Retinal pigment epithelial cell (primary cell): ENCODE data around the gene KCNMB2.

ENCODE experiments used
- DNase-seq: peaks from one replicate; pipeline ENCODE4 v3.0.0-alpha.2; 2010; ENCODE audit warnings: low read depth
- H3K4me3 ChIP-seq: 2 replicates; pipeline ENCODE4 v1.5.1; 2011; ENCODE audit warnings: mild to moderate bottlenecking, low read length, control low read depth, moderate library complexity
- CTCF ChIP-seq: conservative IDR thresholded peaks from 2 replicates; pipeline ENCODE4 v1.5.1; 2011; ENCODE audit warnings: low read depth, low read length, control low read depth, inconsistent platforms

KCNMB2 gene

GRCh38 chr3:178835033-178835432 lies 298.8 kb downstream of the KCNMB2 start:
- no peak for TF ChIP-seq CTCF

GRCh38 chr3:178837512-178837911 lies 301.3 kb downstream of the KCNMB2 start:
- TF ChIP-seq CTCF: no peak

More at GRCh38 chr3:178835033-178835432, 298.8 kb downstream of the KCNMB2 start:
- no peak for DNase-seq
- H3K4me3 ChIP-seq: no peak overlapping the region

DNA sequence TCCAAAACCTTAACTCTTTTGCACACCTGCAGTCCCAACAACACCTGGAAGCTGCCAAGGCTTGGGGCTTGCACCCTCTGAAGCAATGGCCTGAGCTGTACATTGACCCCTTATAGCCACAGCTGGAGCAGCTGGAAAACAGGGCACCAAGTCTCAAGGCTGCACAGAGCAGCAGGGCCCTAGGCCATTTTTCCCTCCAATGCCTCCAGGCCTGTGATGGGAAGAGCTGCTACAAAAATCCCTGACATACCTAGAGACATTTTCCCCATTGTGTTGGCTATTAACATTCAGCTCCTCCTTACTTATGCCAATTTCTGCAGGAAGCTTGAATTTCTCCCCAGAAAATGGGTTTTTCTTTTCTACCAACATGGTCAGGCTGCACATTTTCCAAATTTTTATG lies 304.4 kb downstream of the KCNMB2 start:
- no peak for DNase-seq
- no peak for TF ChIP-seq CTCF

More at GRCh38 chr3:178837512-178837911, 301.3 kb downstream of the KCNMB2 start:
- H3K4me3 ChIP-seq: no peak overlapping the region
- no peak for DNase-seq

DNA sequence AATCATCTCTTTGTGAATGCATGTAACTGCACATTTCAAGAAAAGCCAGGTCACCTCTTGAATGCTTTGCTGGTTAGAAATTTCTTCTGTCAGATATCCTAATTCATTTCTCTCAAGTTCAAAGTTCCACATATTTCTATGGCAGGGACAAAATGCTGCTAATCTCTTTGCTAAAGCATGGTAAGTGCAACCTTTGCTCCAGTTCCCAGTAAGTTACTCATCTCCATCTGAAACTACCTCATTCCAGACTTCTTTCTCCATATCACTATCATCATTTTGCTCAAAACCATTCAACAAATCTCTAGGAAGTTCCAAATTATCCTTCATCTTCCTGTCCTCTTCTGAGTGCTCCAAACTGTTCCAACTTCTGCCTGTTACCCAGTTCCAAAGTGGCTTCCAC lies 304.8 kb downstream of the KCNMB2 start:
- no peak for DNase-seq

More for the DNA sequence above, 304.4 kb downstream of the KCNMB2 start:
- no peak overlapping the region for H3K4me3 ChIP-seq

DNA sequence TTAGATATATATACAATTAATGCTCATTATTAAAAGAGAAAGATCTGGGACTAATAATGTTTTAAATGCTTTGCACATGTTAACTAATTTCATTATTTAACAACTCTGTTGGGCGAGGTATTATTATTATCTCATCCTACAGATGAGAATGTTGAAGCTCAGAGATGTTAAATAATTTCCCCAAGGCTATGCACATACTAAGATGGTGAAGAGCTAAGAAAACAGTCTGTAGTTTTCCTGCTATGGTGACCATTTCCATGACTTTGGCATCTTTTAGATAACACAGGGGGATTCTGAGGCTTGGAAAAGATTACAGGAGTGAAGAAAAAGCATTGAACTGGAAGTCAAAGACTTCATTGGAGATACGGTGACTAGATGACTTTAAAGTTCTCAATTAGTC lies 308.7 kb downstream of the KCNMB2 start:
- H3K4me3 ChIP-seq: no peak overlapping the region
- TF ChIP-seq CTCF: no peak
- DNase-seq: no peak

More for the DNA sequence above, 304.8 kb downstream of the KCNMB2 start:
- no peak for TF ChIP-seq CTCF
- H3K4me3 ChIP-seq: no peak overlapping the region

DNA sequence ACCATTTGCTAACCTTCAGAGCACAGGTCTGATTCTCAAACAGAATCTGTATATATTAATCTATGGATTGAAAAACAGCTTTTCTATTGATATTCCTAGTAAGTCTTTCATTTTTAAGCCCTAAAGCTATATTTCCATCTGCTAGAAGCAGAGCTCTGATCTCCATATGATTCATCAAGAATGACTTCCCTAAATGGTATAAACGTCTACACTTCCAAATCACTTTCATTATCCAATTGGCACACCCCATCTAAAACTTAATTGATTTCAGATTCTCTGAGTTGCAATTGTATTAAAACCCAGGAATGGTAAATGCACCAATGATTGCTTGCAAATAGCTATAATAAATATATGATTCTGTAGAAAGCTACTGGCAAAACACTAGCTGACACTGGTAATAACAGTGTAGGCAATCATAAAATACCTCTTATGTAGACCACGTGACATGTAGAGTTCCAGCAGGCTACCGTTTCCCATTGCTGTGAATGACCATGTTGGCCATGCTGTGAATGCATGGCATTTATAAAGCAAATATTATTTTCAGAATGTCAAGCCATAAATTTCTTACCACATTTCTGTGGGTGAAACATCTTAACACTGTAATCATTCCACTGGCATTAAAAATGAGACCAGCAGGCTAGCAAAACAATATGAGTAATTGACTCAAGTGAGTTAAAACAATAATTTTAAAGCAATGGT lies 309.3 kb downstream of the KCNMB2 start:
- TF ChIP-seq CTCF: no peak
- H3K4me3 ChIP-seq: no peak overlapping the region
- DNase-seq: no peak

DNA sequence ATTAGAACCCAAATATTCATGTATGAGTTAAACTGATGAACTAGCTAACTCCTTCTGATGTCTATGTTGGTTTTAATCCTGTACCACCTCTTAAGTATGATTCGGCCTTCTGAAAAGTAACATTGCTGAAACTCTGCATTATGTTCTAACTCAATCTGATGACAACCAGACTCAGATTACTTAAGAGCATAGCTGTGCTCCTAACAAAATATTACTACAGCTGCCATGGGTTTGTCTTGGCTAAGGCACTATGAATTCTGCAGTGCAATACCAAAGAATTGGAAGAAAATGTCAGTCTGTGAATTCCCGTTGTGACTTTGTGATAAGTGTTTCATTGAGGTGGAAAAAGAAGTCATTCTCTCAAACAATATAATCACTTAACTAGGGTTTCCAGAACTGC lies 311.0 kb downstream of the KCNMB2 start:
- no peak for TF ChIP-seq CTCF
- no peak overlapping the region for H3K4me3 ChIP-seq
- no peak for DNase-seq
